Skeletal muscle tissue (tissue), 4 donors: ENCODE measurements around the gene GPATCH11. TPM values are rescaled to one million over a fixed set of nuclear protein-coding genes. Genes with fewer than 3 reads are reported as not detected.

Source experiments
- H3K27ac ChIP-seq: one replicate; pipeline ENCODE4 v1.7.0; 2013; ENCODE audit warnings: mild to moderate bottlenecking, low read depth, low read length, inconsistent platforms
- H3K27me3 ChIP-seq, 3 donors: one replicate each; pipeline ENCODE4 v1.7.0; 2013; ENCODE audit warnings: low read length in 3 of 3; ENCODE audit not compliant: control insufficient read depth in 3 of 3, insufficient read depth in 3 of 3
- H3K36me3 ChIP-seq, 3 donors: one replicate each; pipeline ENCODE4 v1.7.0; 2013; ENCODE audit warnings: low read length in 3 of 3; ENCODE audit not compliant: control insufficient read depth in 3 of 3, insufficient read depth in 3 of 3
- H3K4me1 ChIP-seq, 3 donors: one replicate each; pipeline ENCODE4 v1.7.0; 2013; ENCODE audit warnings: low read length in 3 of 3, mild to moderate bottlenecking in 3 of 3; ENCODE audit not compliant: control insufficient read depth in 3 of 3, insufficient read depth in 3 of 3
- H3K4me3 ChIP-seq, 3 donors: one replicate each; pipeline ENCODE4 v1.7.0; 2013; ENCODE audit warnings: low read length in 3 of 3
- H3K9ac ChIP-seq, 3 donors: one replicate each; pipeline ENCODE4 v1.7.0; 2013; ENCODE audit warnings: low read length in 3 of 3, mild to moderate bottlenecking in 3 of 3, moderate library complexity in 2 of 3, low read depth in 1 of 3
- H3K9me3 ChIP-seq, 3 donors: one replicate each; pipeline ENCODE4 v1.7.0; 2013; ENCODE audit warnings: low read length in 3 of 3; ENCODE audit not compliant: control insufficient read depth in 3 of 3
- total RNA-seq: library from RNA; depleted of rRNA; stranded (reverse); fragments of >200 nt; gene quantifications from one replicate; pipeline ENCODE4 v1.2.3, GENCODE V29; 2014
- donor health status: Osteomylitis.

GPATCH11 gene
- 3.7 TPM for total RNA-seq

GRCh38 chr2:37083873-37084794 is at the start of gene GPATCH11, which contains the start of gene HEATR5B:
GPATCH11 (plus strand) TSS chr2:37084518; CDS start chr2:37088382, 3,864 bp downstream.
HEATR5B (minus strand) TSS chr2:37084372; CDS start chr2:37083414, 958 bp downstream.
- Histone ChIP-seq H3K9me3 (no peaks in the 10 kb centered on the region), H3K27ac (peak within 1 kb of the TSS; percentile 76), H3K4me1 (peaks cover 6 to 27% (median 23%) of the 10 kb centered on the region in 3 donors), H3K27me3 (no peaks in the 10 kb centered on the region), H3K36me3 (peaks cover 2 to 34% (median 31%) of the 10 kb centered on the region in 3 donors), H3K9ac (peak within 1 kb of the TSS; percentile 83 to 95 (median 93)), H3K4me3 (peak within 1 kb of the TSS; percentile 92 to 97 (median 97))

GRCh38 chr2:37037771-37038170 is 46.5 kb upstream of the GPATCH11 start:
- no peak overlapping the region for H3K4me3 ChIP-seq
- H3K9me3 ChIP-seq, result no peaks in the 10 kb centered on the region
- peaks cover 0 to 18% (median 10%) of the 10 kb centered on the region in 3 donors for H3K36me3 ChIP-seq
- no peak overlapping the region for H3K9ac ChIP-seq
- H3K27me3 ChIP-seq, result no peaks in the 10 kb centered on the region
- H3K4me1 ChIP-seq, result no peaks in the 10 kb centered on the region
- no peak overlapping the region for H3K27ac ChIP-seq

- H3K4me3 ChIP-seq, result no peak overlapping the region
- no peak overlapping the region for H3K9ac ChIP-seq
- peaks cover 0 to 18% (median 13%) of the 10 kb centered on the region in 3 donors for H3K36me3 ChIP-seq
Measured at GRCh38 chr2:37039580-37039979, 44.7 kb upstream of the GPATCH11 start.

GRCh38 chr2:37052600-37053332 is 31.6 kb upstream of the GPATCH11 start:
- H3K4me1 ChIP-seq, result no peaks in the 10 kb centered on the region
- no peak overlapping the region for H3K9ac ChIP-seq
- H3K27ac ChIP-seq, result no peak overlapping the region
- peaks cover 13 to 46% (median 27%) of the 10 kb centered on the region in 3 donors for H3K36me3 ChIP-seq
- no peaks in the 10 kb centered on the region for H3K9me3 ChIP-seq
- no peak overlapping the region for H3K4me3 ChIP-seq
- H3K27me3 ChIP-seq, result no peaks in the 10 kb centered on the region

More at GRCh38 chr2:37039580-37039979, 44.7 kb upstream of the GPATCH11 start:
- Histone ChIP-seq H3K27ac (no peak overlapping the region), H3K9me3 (no peaks in the 10 kb centered on the region), H3K4me1 (no peaks in the 10 kb centered on the region), H3K27me3 (no peaks in the 10 kb centered on the region)

- no peaks in the 10 kb centered on the region for H3K9me3 ChIP-seq
- H3K4me3 ChIP-seq, result no peak overlapping the region
- H3K27me3 ChIP-seq, result no peaks in the 10 kb centered on the region
- H3K4me1 ChIP-seq, result no peaks in the 10 kb centered on the region
- H3K27ac ChIP-seq, result no peak overlapping the region
- no peak overlapping the region for H3K9ac ChIP-seq
- H3K36me3 ChIP-seq, result peaks cover 11 to 50% (median 44%) of the 10 kb centered on the region in 3 donors
Measured at GRCh38 chr2:37059841-37060240, 24.5 kb upstream of the GPATCH11 start.

GRCh38 chr2:37060446-37060845 is 23.9 kb upstream of the GPATCH11 start:
- Histone ChIP-seq H3K9me3 (no peaks in the 10 kb centered on the region), H3K27me3 (no peaks in the 10 kb centered on the region), H3K36me3 (peaks cover 12 to 53% (median 48%) of the 10 kb centered on the region in 3 donors), H3K27ac (no peak overlapping the region), H3K9ac (peak overlapping the region in 1 of 3 donors; percentile 7), H3K4me1 (no peaks in the 10 kb centered on the region), H3K4me3 (no peak overlapping the region)

GRCh38 chr2:37061013-37061711 is 23.2 kb upstream of the GPATCH11 start:
- no peak overlapping the region for H3K27ac ChIP-seq
- H3K4me3 ChIP-seq, result no peak overlapping the region
- no peaks in the 10 kb centered on the region for H3K27me3 ChIP-seq
- H3K36me3 ChIP-seq, result peaks cover 15 to 52% (median 51%) of the 10 kb centered on the region in 3 donors
- H3K4me1 ChIP-seq, result no peaks in the 10 kb centered on the region
- H3K9ac ChIP-seq, result peak overlapping the region in 1 of 3 donors; percentile 7
- no peaks in the 10 kb centered on the region for H3K9me3 ChIP-seq

- no peak overlapping the region for H3K27ac ChIP-seq
- H3K27me3 ChIP-seq, result no peaks in the 10 kb centered on the region
- H3K9ac ChIP-seq, result no peak overlapping the region
- H3K4me1 ChIP-seq, result no peaks in the 10 kb centered on the region
- H3K9me3 ChIP-seq, result no peaks in the 10 kb centered on the region
- H3K4me3 ChIP-seq, result no peak overlapping the region
- H3K36me3 ChIP-seq, result peaks cover 10 to 49% (median 47%) of the 10 kb centered on the region in 3 donors
Measured at GRCh38 chr2:37061776-37062175, 22.5 kb upstream of the GPATCH11 start.

- no peaks in the 10 kb centered on the region for H3K9me3 ChIP-seq
- H3K36me3 ChIP-seq, result peaks cover 8 to 48% (median 36%) of the 10 kb centered on the region in 3 donors
- H3K27ac ChIP-seq, result no peak overlapping the region
- H3K4me1 ChIP-seq, result no peaks in the 10 kb centered on the region
- H3K4me3 ChIP-seq, result no peak overlapping the region
- H3K27me3 ChIP-seq, result no peaks in the 10 kb centered on the region
- no peak overlapping the region for H3K9ac ChIP-seq
Measured at GRCh38 chr2:37068686-37069085, 15.6 kb upstream of the GPATCH11 start.
